Mesodermal cell (in vitro differentiated cells): Measurements from ENCODE around the gene PRL. TPM values are rescaled to one million over a fixed set of nuclear protein-coding genes. Genes with fewer than 3 reads are reported as not detected.

Source experiments
- H3K27ac ChIP-seq: 2 replicates; pipeline ENCODE4 v1.7.0; 2013; ENCODE audit warnings: mild to moderate bottlenecking, low read depth, low read length, moderate library complexity; ENCODE audit not compliant: severe bottlenecking
- H3K36me3 ChIP-seq: 2 replicates; pipeline ENCODE4 v1.7.1; 2013; ENCODE audit warnings: mild to moderate bottlenecking, low read length, moderate library complexity; ENCODE audit not compliant: control insufficient read depth, insufficient read depth
- H3K4me1 ChIP-seq: one replicate; pipeline ENCODE4 v1.7.1; 2013; ENCODE audit warnings: mild to moderate bottlenecking, low read length; ENCODE audit not compliant: insufficient read depth, control insufficient read depth, poor library complexity, severe bottlenecking
- H3K4me3 ChIP-seq: 2 replicates; pipeline ENCODE4 v1.7.0; 2013; ENCODE audit warnings: low read length, control low read depth, mild to moderate bottlenecking; ENCODE audit not compliant: insufficient read depth, poor library complexity, severe bottlenecking; ENCODE audit errors: extremely low read depth
- H3K9me3 ChIP-seq: 2 replicates; pipeline ENCODE4 v1.7.1; 2013; ENCODE audit warnings: mild to moderate bottlenecking, low read length, moderate library complexity; ENCODE audit not compliant: control insufficient read depth
- WGBS, 2 experiments: methylation state at CpG; one replicate each; pipeline ENCODE4 v1.1.5; 2013; ENCODE audit warnings: missing lambda C conversion rate in 2 of 2; ENCODE audit not compliant: insufficient coverage in 2 of 2; 5-methylcytosine and 5-hydroxymethylcytosine counted together
- polyA plus RNA-seq, 2 experiments: library from polyadenylated mRNA; stranded (reverse); fragments of 50-300 nt; gene quantifications; one replicate each; pipeline ENCODE4 v1.2.3, GENCODE V29; 2013

Gene PRL
- polyA plus RNA-seq (2013, experiment 1 of 2), result not detected
- polyA plus RNA-seq (2013, experiment 2 of 2), result not detected

DNA sequence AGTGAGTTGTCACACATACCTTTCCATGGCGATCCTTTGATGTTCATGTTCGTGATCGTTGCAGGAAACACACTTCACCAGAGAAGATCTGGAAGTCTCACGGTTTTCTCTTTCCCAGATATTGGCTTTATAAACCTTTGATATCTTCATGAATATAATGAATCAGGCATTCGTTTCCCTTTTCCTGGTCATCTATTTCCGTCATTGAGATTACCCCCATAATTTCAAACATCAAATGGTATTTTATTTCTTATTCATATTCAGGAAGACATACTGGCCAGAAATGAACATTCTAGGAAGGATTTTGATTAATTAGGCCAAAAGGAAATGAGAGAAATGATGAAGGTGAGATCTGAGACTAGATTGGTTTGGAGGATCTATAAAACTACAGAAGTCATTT lies at the start of gene PRL:
TSS of gene PRL (minus strand) at position 101 of the 400 bp plus-strand sequence. CDS start at position 47, 54 bp downstream.
- 95 to 100% methylated on average over 3 to 4 of the region's 6 CpGs for whole genome bisulfite sequencing, 2 experiments
- Histone ChIP-seq H3K27ac (no peak within 1 kb of the TSS), H3K4me1 (peaks cover 5% of the 10 kb centered on the region), H3K4me3 (no peak within 1 kb of the TSS), H3K36me3 (no peaks in the 10 kb centered on the region), H3K9me3 (no peaks in the 10 kb centered on the region)

- WGBS, 2 experiments, result 100% methylated on average over 1 of the region's 2 CpGs; no CpG with 5 or more reads in 1 of the 2 experiments
- no peak overlapping the region for H3K4me3 ChIP-seq
Measured at GRCh38 chr6:22343864-22344263, 47.0 kb upstream of the PRL start.

GRCh38 chr6:22334778-22335177 lies 37.9 kb upstream of the PRL start:
- no peak overlapping the region for H3K27ac ChIP-seq
- H3K36me3 ChIP-seq, result no peaks in the 10 kb centered on the region
- WGBS, 2 experiments, result no CpG with 5 or more reads among the region's 2 CpGs
- peaks cover 6% of the 10 kb centered on the region for H3K4me1 ChIP-seq
- H3K4me3 ChIP-seq, result no peak overlapping the region
- H3K9me3 ChIP-seq, result no peaks in the 10 kb centered on the region

More at GRCh38 chr6:22343864-22344263, 47.0 kb upstream of the PRL start:
- no peak overlapping the region for H3K27ac ChIP-seq
- no peaks in the 10 kb centered on the region for H3K4me1 ChIP-seq
- no peaks in the 10 kb centered on the region for H3K9me3 ChIP-seq
- no peaks in the 10 kb centered on the region for H3K36me3 ChIP-seq

DNA sequence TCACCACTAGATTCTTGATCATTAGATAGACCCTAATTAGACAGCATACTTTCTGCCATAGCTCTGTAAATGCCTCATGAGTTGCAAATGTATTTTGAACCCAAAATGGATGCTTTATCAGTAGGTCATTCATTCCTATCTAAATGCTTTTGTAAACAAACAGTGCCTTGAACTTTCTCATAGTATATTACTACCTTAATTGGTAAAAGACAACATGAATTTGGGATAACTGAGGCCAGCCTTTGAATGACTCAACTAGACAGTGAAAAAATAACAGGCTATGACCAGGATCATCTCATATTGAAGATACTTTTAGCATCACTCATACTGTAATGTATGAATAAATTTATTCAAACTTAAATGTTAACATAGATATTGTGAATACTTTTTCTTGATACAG lies 37.0 kb upstream of the PRL start:
- Histone ChIP-seq H3K27ac (no peak overlapping the region), H3K9me3 (no peaks in the 10 kb centered on the region), H3K36me3 (no peaks in the 10 kb centered on the region), H3K4me3 (no peak overlapping the region), H3K4me1 (peaks cover 6% of the 10 kb centered on the region)

- WGBS, 2 experiments, result 59 to 100% methylated on average over 1 to 3 of the region's 4 CpGs
- no peaks in the 10 kb centered on the region for H3K36me3 ChIP-seq
- no peak overlapping the region for H3K27ac ChIP-seq
- H3K4me1 ChIP-seq, result peaks cover 6% of the 10 kb centered on the region
- no peaks in the 10 kb centered on the region for H3K9me3 ChIP-seq
- H3K4me3 ChIP-seq, result no peak overlapping the region
Measured at GRCh38 chr6:22332711-22333110, 35.9 kb upstream of the PRL start.

DNA sequence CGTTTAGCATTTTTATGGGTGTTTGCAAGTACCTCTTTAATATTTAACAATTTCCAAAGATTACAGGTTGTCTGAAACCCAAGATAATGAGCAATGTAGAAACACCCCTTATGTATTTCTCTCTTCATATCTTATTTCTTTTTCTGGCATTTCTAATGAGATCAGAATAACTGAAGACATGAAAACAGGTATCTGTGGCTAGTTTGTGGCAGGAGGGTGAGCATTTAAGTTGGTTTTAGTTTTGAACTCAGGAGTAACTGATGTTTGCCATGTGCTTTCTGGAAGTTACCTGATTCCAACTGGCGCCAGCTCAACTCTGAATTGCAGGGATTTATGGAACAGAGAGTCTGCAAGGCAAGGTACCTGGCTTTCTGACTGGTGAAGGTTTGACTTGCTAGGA lies 35.4 kb upstream of the PRL start:
- Histone ChIP-seq H3K27ac (no peak overlapping the region), H3K4me1 (peaks cover 6% of the 10 kb centered on the region), H3K9me3 (no peaks in the 10 kb centered on the region), H3K36me3 (no peaks in the 10 kb centered on the region), H3K4me3 (no peak overlapping the region)
- WGBS, 2 experiments, result 100% methylated on average over 1 of the region's 2 CpGs

DNA sequence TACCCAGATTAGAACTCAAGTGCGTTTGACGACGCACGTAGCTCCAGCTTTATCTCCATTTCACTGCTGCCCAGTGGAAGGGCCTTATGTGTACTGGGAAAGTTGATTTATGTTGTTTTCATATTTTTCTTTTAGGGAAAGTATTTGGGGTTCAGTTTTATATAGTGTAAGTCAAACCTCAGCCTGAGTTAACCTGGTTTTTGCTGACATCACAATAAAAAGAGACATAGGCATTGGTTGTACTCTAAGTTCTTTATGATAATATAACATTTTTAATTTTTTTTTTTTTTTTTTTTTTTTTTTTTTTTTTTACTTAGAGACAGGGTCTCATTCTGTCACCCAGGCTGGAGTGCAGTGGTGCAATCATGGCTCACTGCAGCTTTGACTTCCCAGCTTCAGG lies 34.1 kb upstream of the PRL start:
- Histone ChIP-seq H3K4me1 (peaks cover 6% of the 10 kb centered on the region), H3K27ac (no peak overlapping the region), H3K36me3 (no peaks in the 10 kb centered on the region), H3K4me3 (no peak overlapping the region), H3K9me3 (no peaks in the 10 kb centered on the region)
- 100% methylated on average over 4 of the region's 4 CpGs; no CpG with 5 or more reads in 1 of the 2 experiments for WGBS, 2 experiments

DNA sequence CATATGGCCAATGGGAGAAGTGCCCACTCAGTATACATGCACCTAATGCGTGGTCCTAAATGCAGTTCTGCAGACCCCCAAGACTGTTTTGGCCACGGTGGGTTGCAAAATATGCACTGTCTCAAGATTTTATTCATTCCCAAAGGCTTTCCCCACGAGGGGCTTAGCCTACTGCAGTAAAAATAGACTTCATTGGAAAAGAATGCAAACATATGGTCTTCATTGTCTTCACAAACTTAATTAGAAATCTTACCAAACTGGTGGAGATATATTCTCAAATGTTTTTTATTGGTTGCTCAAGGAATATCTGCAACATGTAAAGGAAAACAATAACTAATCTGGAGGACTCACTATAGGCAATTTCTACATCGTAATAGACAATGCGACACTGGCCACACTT lies 31.6 kb upstream of the PRL start:
- H3K9me3 ChIP-seq, result no peaks in the 10 kb centered on the region
- H3K27ac ChIP-seq, result no peak overlapping the region
- WGBS, 2 experiments, result 94 to 96% methylated on average over 3 to 5 of the region's 5 CpGs
- no peaks in the 10 kb centered on the region for H3K36me3 ChIP-seq
- peaks cover 7% of the 10 kb centered on the region for H3K4me1 ChIP-seq
- no peak overlapping the region for H3K4me3 ChIP-seq

GRCh38 chr6:22327881-22328280 lies 31.0 kb upstream of the PRL start:
- H3K27ac ChIP-seq, result no peak overlapping the region
- H3K4me1 ChIP-seq, result peaks cover 6% of the 10 kb centered on the region
- WGBS, 2 experiments, result 79 to 100% methylated on average over 2 of the region's 2 CpGs
- no peaks in the 10 kb centered on the region for H3K9me3 ChIP-seq
- H3K36me3 ChIP-seq, result no peaks in the 10 kb centered on the region
- H3K4me3 ChIP-seq, result no peak overlapping the region

DNA sequence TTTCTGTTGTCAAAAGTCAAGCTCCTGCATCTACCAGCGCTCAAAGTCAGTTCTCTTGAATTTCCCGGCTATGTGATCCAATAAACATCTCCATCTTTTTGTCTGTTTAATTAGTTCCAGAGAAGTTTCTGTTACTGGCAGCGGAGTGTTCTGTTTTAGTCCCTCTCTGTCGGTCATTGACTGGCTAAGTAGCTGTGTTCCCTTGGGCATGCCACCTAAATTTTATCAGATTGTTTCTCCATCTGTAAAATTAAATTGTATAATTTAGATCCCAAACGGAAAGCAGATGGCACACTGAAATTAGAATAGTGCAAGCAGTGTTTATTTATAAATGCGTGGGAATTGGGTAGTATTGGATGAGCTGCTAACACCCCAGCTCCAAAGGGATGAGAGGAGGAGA lies 29.7 kb upstream of the PRL start:
- no peaks in the 10 kb centered on the region for H3K36me3 ChIP-seq
- no peak overlapping the region for H3K27ac ChIP-seq
- H3K4me1 ChIP-seq, result peaks cover 20% of the 10 kb centered on the region
- 94 to 100% methylated on average over 1 to 3 of the region's 6 CpGs for WGBS, 2 experiments
- H3K9me3 ChIP-seq, result no peaks in the 10 kb centered on the region
- H3K4me3 ChIP-seq, result no peak overlapping the region

DNA sequence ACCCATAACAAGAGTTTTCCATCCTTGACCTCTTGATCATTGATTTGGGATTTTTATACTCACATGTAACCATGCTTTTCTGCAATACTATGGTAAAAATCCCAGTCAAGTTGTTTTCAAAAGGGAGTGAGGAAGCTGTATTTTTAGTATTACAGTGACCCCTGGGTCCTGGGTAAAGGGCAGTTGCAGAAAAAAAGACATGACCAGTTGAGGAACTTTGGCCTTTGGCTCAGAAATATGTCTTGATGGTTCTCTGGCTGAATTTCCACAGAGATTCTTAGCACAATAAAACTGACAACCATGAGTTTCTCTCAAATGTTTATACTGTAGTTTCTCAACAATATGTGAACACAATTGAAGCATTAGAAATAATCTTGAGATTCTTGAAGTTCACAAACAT lies 28.6 kb upstream of the PRL start:
- no peak overlapping the region for H3K4me3 ChIP-seq
- no peaks in the 10 kb centered on the region for H3K9me3 ChIP-seq
- no peaks in the 10 kb centered on the region for H3K36me3 ChIP-seq
- peaks cover 25% of the 10 kb centered on the region for H3K4me1 ChIP-seq
- no peak overlapping the region for H3K27ac ChIP-seq
